GM12878 (cell line): Measurements from ENCODE around the gene TOX2. TPM values are rescaled to one million over a fixed set of nuclear protein-coding genes. Genes with fewer than 3 reads are reported as not detected.

ENCODE experiments used
- ATAC-seq: fragments of 200-7000 bp; cut with Tn5 transposase; 3 replicates; pipeline ENCODE4 v1.9.1; 2020; ENCODE audit warnings: mild to moderate bottlenecking, moderate library complexity
- BruUV-seq: library from RNA; stranded (reverse); fragments of 400-500 nt; replicated peaks from 2 replicates; lab custom pipeline; 2021; lab: Mats Ljungman, UMichigan
- CTCF ChIA-PET: fragments of 300-600 bp; sonication (Branson Sonifier 250); formaldehyde crosslinking; extraction: SDS; loops from one replicate; lab custom pipeline; 2021; ENCODE audit warnings: inconsistent platforms; lab: Yijun Ruan, JAX
- POLR2A ChIA-PET: fragments of 350-600 bp; formaldehyde crosslinking; extraction: SDS; loops from one replicate; lab custom pipeline; 2021; ENCODE audit warnings: inconsistent platforms; lab: Charles Lee
- RAD21 ChIA-PET: fragments of 300-600 bp; sonication (Branson Sonifier 250); formaldehyde crosslinking; loops from one replicate; lab custom pipeline; 2023; ENCODE audit warnings: antibody characterized with exemption; ENCODE audit not compliant: unreplicated experiment; lab: Charles Lee
- SMC1A ChIA-PET: fragments of 300-600 bp; sonication (Branson Sonifier 250); formaldehyde crosslinking; loops from one replicate; lab custom pipeline; 2023; ENCODE audit not compliant: unreplicated experiment, uncharacterized antibody; lab: Charles Lee
- DNase-seq: peaks from one replicate; pipeline ENCODE4 v3.0.0-alpha.2; 2011; ENCODE audit warnings: low read depth, low spot score
- FAIRE-seq: peaks from 3 replicates; lab custom pipeline; 2011; peaks lifted over from hg19 to GRCh38; lab: Jason Lieb, UNC
- H2AFZ ChIP-seq: 2 replicates; pipeline ENCODE4 v1.6.0; 2011; ENCODE audit warnings: low read depth, low read length, control low read depth; ENCODE audit not compliant: control insufficient read depth
- H3K27ac ChIP-seq: 2 replicates; pipeline ENCODE4 v1.5.1; 2011; ENCODE audit warnings: control low read depth; ENCODE audit not compliant: control insufficient read depth, insufficient read depth
- H3K27me3 ChIP-seq, 2 experiments: replicated peaks in 1 of 2; 2 replicates each; pipeline versions ENCODE4 v1.6.0 to v1.6.1; 2011; ENCODE audit warnings: low read length in 1 of 2; ENCODE audit not compliant: control insufficient read depth in 2 of 2, insufficient read depth in 2 of 2
- H3K36me3 ChIP-seq, 2 experiments: 2 replicates each; pipeline ENCODE4 v1.5.1; 2011; ENCODE audit warnings: low read length in 1 of 2; ENCODE audit not compliant: control insufficient read depth in 2 of 2, insufficient read depth in 2 of 2
- H3K4me1 ChIP-seq: 2 replicates; pipeline ENCODE4 v1.6.1; 2011; ENCODE audit warnings: mild to moderate bottlenecking, low read length, moderate library complexity, mixed read lengths; ENCODE audit not compliant: control insufficient read depth, insufficient read depth
- H3K4me2 ChIP-seq: 2 replicates; pipeline ENCODE4 v1.6.0; 2011; ENCODE audit warnings: control low read depth; ENCODE audit not compliant: control insufficient read depth, insufficient read depth
- H3K4me3 ChIP-seq: fragments of 200-600 bp; sonication (generic); 2 replicates; pipeline ENCODE4 v1.5.1; 2016
- H3K79me2 ChIP-seq: 2 replicates; pipeline ENCODE4 v1.6.0; 2011; ENCODE audit warnings: low read length; ENCODE audit not compliant: control insufficient read depth, insufficient read depth
- H3K9ac ChIP-seq: 2 replicates; pipeline ENCODE4 v1.8.0; 2011; ENCODE audit warnings: low read length, control low read depth, mixed read lengths; ENCODE audit not compliant: control insufficient read depth, insufficient read depth
- H3K9me3 ChIP-seq: replicated peaks from 3 replicates; pipeline ENCODE4 v1.5.1; 2011; ENCODE audit warnings: mild to moderate bottlenecking, low read length; ENCODE audit not compliant: control insufficient read depth, insufficient read depth
- H4K20me1 ChIP-seq: 2 replicates; pipeline ENCODE4 v1.6.0; 2011; ENCODE audit not compliant: control insufficient read depth, insufficient read depth
- ATF7 ChIP-seq: fragments of 450-650 bp; IDR thresholded peaks from 2 replicates; pipeline ENCODE4 v1.6.1; 2016; ENCODE audit warnings: low read depth, mild to moderate bottlenecking
- BACH1 ChIP-seq: fragments of 450-650 bp; IDR thresholded peaks from 2 replicates; pipeline ENCODE4 v1.6.1; 2017; ENCODE audit warnings: mild to moderate bottlenecking, borderline replicate concordance
- BCLAF1 ChIP-seq: fragments of 450-650 bp; IDR thresholded peaks from 2 replicates; pipeline ENCODE4 v1.6.1; 2017; ENCODE audit warnings: antibody characterized with exemption, mild to moderate bottlenecking, moderate library complexity
- BHLHE40 ChIP-seq, 2 experiments: fragments of 450-650 bp in 1 of 2; IDR thresholded peaks; 2 replicates each; pipeline ENCODE4 v1.6.1; 2011 to 2017; ENCODE audit warnings: low read depth in 2 of 2, borderline replicate concordance in 1 of 2, improper control_type of control experiment in 1 of 2, low read length in 1 of 2, mild to moderate bottlenecking in 1 of 2
- EP300 ChIP-seq, 2 experiments: fragments of 150-350 bp in 1 of 2; IDR thresholded peaks; 2 replicates each; pipeline ENCODE4 v1.6.1; 2011 to 2012; ENCODE audit warnings: low read depth in 2 of 2, low read length in 2 of 2, borderline replicate concordance in 1 of 2, improper control_type of control experiment in 1 of 2, inconsistent platforms in 1 of 2; ENCODE audit not compliant: control insufficient read depth in 1 of 2
- GABPA ChIP-seq: IDR thresholded peaks from 2 replicates; pipeline ENCODE4 v1.6.1; 2014; ENCODE audit warnings: antibody characterized with exemption, low read depth, mild to moderate bottlenecking, inconsistent platforms
- HDGF ChIP-seq: fragments of 450-650 bp; IDR thresholded peaks from 2 replicates; pipeline ENCODE4 v1.6.1; 2016; ENCODE audit warnings: antibody characterized with exemption
- JUNB ChIP-seq: IDR thresholded peaks from 2 replicates; pipeline ENCODE4 v1.6.1; 2016; ENCODE audit warnings: antibody characterized with exemption, mild to moderate bottlenecking
- JUND ChIP-seq: IDR thresholded peaks from 2 replicates; pipeline ENCODE4 v1.6.1; 2012; ENCODE audit warnings: low read depth, mild to moderate bottlenecking, low read length, improper control_type of control experiment, moderate library complexity
- NFIC ChIP-seq: IDR thresholded peaks from 2 replicates; pipeline ENCODE4 v1.6.1; 2012; ENCODE audit warnings: low read depth, mild to moderate bottlenecking, inconsistent platforms, low read length, moderate library complexity
- RUNX3 ChIP-seq: IDR thresholded peaks from 2 replicates; pipeline ENCODE4 v1.6.1; 2012; ENCODE audit warnings: low read length, inconsistent platforms
- TCF12 ChIP-seq: IDR thresholded peaks from 2 replicates; pipeline ENCODE4 v1.6.1; 2011; ENCODE audit warnings: low read depth, mild to moderate bottlenecking, low read length
- TCF3 ChIP-seq: IDR thresholded peaks from 2 replicates; pipeline ENCODE4 v1.6.1; 2012; ENCODE audit warnings: low read depth, mild to moderate bottlenecking, low read length, borderline replicate concordance; ENCODE audit not compliant: insufficient read depth
- YY1 ChIP-seq: IDR thresholded peaks from 2 replicates; pipeline ENCODE4 v1.6.1; 2011; ENCODE audit warnings: low read depth, mild to moderate bottlenecking, low read length
- ZNF622 ChIP-seq: fragments of 450-650 bp; IDR thresholded peaks from 2 replicates; pipeline ENCODE4 v1.6.1; 2017; ENCODE audit warnings: mild to moderate bottlenecking, inconsistent platforms
- ZSCAN29 ChIP-seq: fragments of 450-650 bp; IDR thresholded peaks from 2 replicates; pipeline ENCODE4 v1.6.1; 2017; ENCODE audit warnings: mild to moderate bottlenecking, moderate library complexity
- WGBS: methylation state at CpG from one replicate; pipeline ENCODE4 v1.1.6; 2016; ENCODE audit warnings: low lambda C conversion rate; ENCODE audit not compliant: insufficient replicate concordance, insufficient coverage; ENCODE audit errors: missing lambda C conversion rate; 5-methylcytosine and 5-hydroxymethylcytosine counted together
- in situ Hi-C: fragments of 300-500 bp; cut with MboI; formaldehyde crosslinking; loops from 9 replicates; pipeline ENCODE4 v1.14.3; 2018; ENCODE audit warnings: mixed read lengths
- intact Hi-C: fragments of 100-400 bp; cut with micrococcal nuclease; formaldehyde crosslinking; loops from one replicate; pipeline ENCODE4 v1.14.2; 2022; ENCODE audit not compliant: unreplicated experiment
- polyA plus RNA-seq, 11 experiments: library from polyadenylated mRNA; depleted of rRNA in 4 of 11; unstranded in 6 of 11; stranded (reverse) in 5 of 11; fragments of >200 nt; fragmentation: Nextera tagmentation in 4 of 11; fragmentation: Illumina TruSeq in 1 of 11; extraction: Ambion mirVana in 4 of 11; extraction: Trizol in 1 of 11; gene quantifications; 1 replicate in 1 of 11; 2 replicates in 10 of 11; pipeline versions ENCODE4 v1.2.1 to v1.2.3, GENCODE V29; 2011 to 2016; ENCODE audit warnings: inconsistent platforms in 2 of 11, missing spikeins in 2 of 11, low read depth in 1 of 11
- total RNA-seq, 4 experiments: library from RNA; depleted of rRNA in 3 of 4; stranded (reverse); fragments of >200 nt in 3 of 4; fragmentation: Illumina TruSeq in 1 of 4; extraction: Trizol in 1 of 4; gene quantifications; 2 replicates each; pipeline versions ENCODE4 v1.2.1 to v1.2.3, GENCODE V29; 2013 to 2021
- TF ChIP-seq, protein P1 (sequence below): fragments of 450-650 bp; IDR thresholded peaks from 2 replicates; pipeline ENCODE4 v1.6.1; 2017; ENCODE audit warnings: mild to moderate bottlenecking, low read depth, inconsistent platforms; ENCODE audit not compliant: poor library complexity, severe bottlenecking

The TOX2 gene
- total and polyA plus RNA-seq, 10 of the 15 experiments (the other 5 are each of a cell fraction or from before 2014, with no cell fraction given), result 2.6 to 40.5 (median 7.9) TPM

DNA sequence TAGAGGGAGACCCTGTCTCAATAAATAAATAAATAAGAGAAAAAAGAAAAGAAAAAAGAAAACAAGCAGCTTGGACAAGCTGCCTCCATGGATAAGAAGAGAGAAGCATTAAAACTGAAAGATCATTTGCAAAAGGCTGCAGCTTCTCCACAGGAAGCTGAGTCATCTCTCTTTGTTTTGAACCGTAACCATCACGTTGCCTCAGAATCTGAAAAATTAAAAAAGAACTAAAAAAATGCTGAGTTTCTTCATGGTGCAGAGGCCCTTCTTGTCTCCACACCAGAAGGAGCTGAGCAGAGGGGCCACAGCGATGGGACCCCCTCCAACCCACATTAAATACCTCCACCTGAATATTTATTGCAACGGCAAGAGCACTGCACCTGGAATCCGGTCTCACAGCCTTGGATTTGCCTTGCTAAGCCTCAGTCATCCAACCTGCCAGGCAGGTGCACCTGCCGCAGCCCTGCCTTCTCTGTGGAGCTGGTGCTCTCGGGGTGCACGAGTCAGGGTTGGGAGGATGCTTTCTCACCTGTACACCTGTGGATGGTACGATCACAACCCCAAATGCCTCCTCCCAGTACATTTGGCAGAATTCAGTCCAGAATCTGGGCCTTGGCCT, 28.1 kb downstream of the TOX2 start:
- peak overlapping the region; percentile 46; the same call in 1 of the 2 replicates for H2AFZ ChIP-seq

More for the DNA sequence above, 28.1 kb downstream of the TOX2 start:
- ChIA-PET CTCF (interaction anchor here (1.1 to 8.7 kb wide), 10 partner anchors 10 to 192 kb away, joined by 3 to 69 read pairs (median 8); no protein-coding TSS in a partner anchor), RAD21 (interaction anchor here (0.6 to 6.3 kb wide), 30 partner anchors 8 to 206 kb away, joined by 3 to 63 read pairs (median 5); no protein-coding TSS in a partner anchor), POLR2A (interaction anchor here (0.6 to 5.0 kb wide), 10 partner anchors 11 to 192 kb away, joined by 3 to 36 read pairs (median 4); no protein-coding TSS in a partner anchor), SMC1A (interaction anchor here (1.1 to 11.0 kb wide), 20 partner anchors 10 to 206 kb away, joined by 3 to 111 read pairs (median 9); no protein-coding TSS in a partner anchor)
- Histone ChIP-seq H4K20me1 (no peaks in the 10 kb centered on the region), H3K9ac (peak overlapping the region; percentile 60), H3K79me2 (no peaks in the 10 kb centered on the region; the same call in 1 of the 2 replicates), H3K27me3 (no peaks in the 10 kb centered on the region), H3K9me3 (no peaks in the 10 kb centered on the region), H3K36me3 (no peaks in the 10 kb centered on the region; a peak in 1 of 4 replicates), H3K4me1 (peaks cover 19% of the 10 kb centered on the region), H3K4me3 (peak overlapping the region; percentile 50; the same call in 1 of the 2 replicates), H3K27ac (peak overlapping the region; percentile 84), H3K4me2 (peak overlapping the region; percentile 66)
- intact Hi-C loops (no loop called here), in situ Hi-C loops (no loop called here)
- DNase-seq (no peak), ATAC-seq (peak; percentile 74), FAIRE-seq (peak; percentile 88)
- WGBS, result 5% methylated on average over 9 of the region's 9 CpGs
- TF ChIP-seq BHLHE40 (IDR thresholded peaks at IDR 0.05; ENCODE audit: borderline replicate concordance in 1 of 2, low read depth in 2 of 2, low read length in 1 of 2), result peak; percentile 10 to 42; a peak in 2 of 4 replicates
- TF ChIP-seq ZNF622, result no peak
- 0 out of 2 replicates have a peak, but pooled peaks have one; percentile 29 for TF ChIP-seq TCF3
- TF ChIP-seq EP300 (IDR thresholded peaks at IDR 0.05; ENCODE audit: borderline replicate concordance in 1 of 2, control insufficient read depth in 1 of 2, low read depth in 2 of 2, low read length in 2 of 2), result peak in 1 of 2 experiments; percentile 41; a peak in 2 of 4 replicates
- peak; percentile 54 for TF ChIP-seq RUNX3
- TF ChIP-seq, protein P1, sequence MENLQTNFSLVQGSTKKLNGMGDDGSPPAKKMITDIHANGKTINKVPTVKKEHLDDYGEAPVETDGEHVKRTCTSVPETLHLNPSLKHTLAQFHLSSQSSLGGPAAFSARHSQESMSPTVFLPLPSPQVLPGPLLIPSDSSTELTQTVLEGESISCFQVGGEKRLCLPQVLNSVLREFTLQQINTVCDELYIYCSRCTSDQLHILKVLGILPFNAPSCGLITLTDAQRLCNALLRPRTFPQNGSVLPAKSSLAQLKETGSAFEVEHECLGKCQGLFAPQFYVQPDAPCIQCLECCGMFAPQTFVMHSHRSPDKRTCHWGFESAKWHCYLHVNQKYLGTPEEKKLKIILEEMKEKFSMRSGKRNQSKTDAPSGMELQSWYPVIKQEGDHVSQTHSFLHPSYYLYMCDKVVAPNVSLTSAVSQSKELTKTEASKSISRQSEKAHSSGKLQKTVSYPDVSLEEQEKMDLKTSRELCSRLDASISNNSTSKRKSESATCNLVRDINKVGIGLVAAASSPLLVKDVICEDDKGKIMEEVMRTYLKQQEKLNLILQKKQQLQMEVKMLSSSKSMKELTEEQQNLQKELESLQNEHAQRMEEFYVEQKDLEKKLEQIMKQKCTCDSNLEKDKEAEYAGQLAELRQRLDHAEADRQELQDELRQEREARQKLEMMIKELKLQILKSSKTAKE, result peak; percentile 30
- TF ChIP-seq JUND, result peak; percentile 37; the same call in 1 of the 2 replicates
- TF ChIP-seq ATF7, result peak; percentile 62
- TF ChIP-seq GABPA, result no peak
- no peak for TF ChIP-seq BCLAF1
- TF ChIP-seq NFIC, result 0 out of 2 replicates have a peak, but pooled peaks have one; percentile 42
- TF ChIP-seq ZSCAN29, result no peak
- 0 out of 2 replicates have a peak, but pooled peaks have one; percentile 15 for TF ChIP-seq YY1
- TF ChIP-seq HDGF, result 0 out of 2 replicates have a peak, but pooled peaks have one; percentile 21
- TF ChIP-seq JUNB, result peak; percentile 67
- TF ChIP-seq BACH1, result peak; percentile 74; the same call in 1 of the 2 replicates
- 0 out of 2 replicates have a peak, but pooled peaks have one; percentile 21 for TF ChIP-seq TCF12
- no TSS peak for BruUV-seq
